CD4-positive, alpha-beta T cell treated with Interleukin-17A for 1 hour (primary cell): ENCODE data around the gene PTPRR.

ENCODE experiments used
- DNase-seq: peaks from one replicate; pipeline ENCODE4 v3.0.0-alpha.2; 2020

PTPRR gene

GRCh38 chr12:70920251-70920851 lies at the start of gene PTPRR:
TSS of gene PTPRR (minus strand) at chr12:70920738. CDS start at chr12:70920390, 348 bp downstream.
- DNase-seq, result no peak

GRCh38 chr12:70966996-70967790 lies 46.7 kb upstream of the PTPRR start:
- no peak for DNase-seq

GRCh38 chr12:70966046-70966445 lies 45.5 kb upstream of the PTPRR start:
- no peak for DNase-seq

- DNase-seq, result no peak
Measured at GRCh38 chr12:70964867-70965510, 44.5 kb upstream of the PTPRR start.

GRCh38 chr12:70963081-70963660 lies 42.6 kb upstream of the PTPRR start:
- DNase-seq, result no peak

- no peak for DNase-seq
Measured at GRCh38 chr12:70962226-70962794, 41.8 kb upstream of the PTPRR start.

GRCh38 chr12:70960484-70960883 lies 39.9 kb upstream of the PTPRR start:
- no peak for DNase-seq

GRCh38 chr12:70955415-70955814 lies 34.9 kb upstream of the PTPRR start:
- no peak for DNase-seq

GRCh38 chr12:70950451-70950850 lies 29.9 kb upstream of the PTPRR start:
- DNase-seq, result no peak

GRCh38 chr12:70948976-70949336 lies 28.4 kb upstream of the PTPRR start:
- DNase-seq, result no peak

GRCh38 chr12:70948236-70948975 lies 27.9 kb upstream of the PTPRR start:
- no peak for DNase-seq

- DNase-seq, result no peak
Measured at GRCh38 chr12:70936203-70936813, 15.8 kb upstream of the PTPRR start.

GRCh38 chr12:70933133-70933532 lies 12.6 kb upstream of the PTPRR start:
- no peak for DNase-seq

GRCh38 chr12:70929029-70929428 lies 8.5 kb upstream of the PTPRR start:
- no peak for DNase-seq

- no peak for DNase-seq
Measured at GRCh38 chr12:70928071-70928470, 7.5 kb upstream of the PTPRR start.

- DNase-seq, result no peak
Measured at GRCh38 chr12:70927356-70927755, 6.8 kb upstream of the PTPRR start.

- no peak for DNase-seq
Measured at GRCh38 chr12:70925539-70925938, 5.0 kb upstream of the PTPRR start.

GRCh38 chr12:70920891-70921290 lies 353 bp upstream of the PTPRR start:
- DNase-seq, result no peak

- DNase-seq, result no peak
Measured at GRCh38 chr12:70919597-70920035, 922 bp downstream of the PTPRR start.

- DNase-seq, result no peak
Measured at GRCh38 chr12:70919176-70919575, 1.4 kb downstream of the PTPRR start.

GRCh38 chr12:70918321-70918720 lies 2.2 kb downstream of the PTPRR start:
- no peak for DNase-seq

- no peak for DNase-seq
Measured at GRCh38 chr12:70910666-70911065, 9.9 kb downstream of the PTPRR start.
